AG09309 (cell line): ENCODE results near the gene GLP2R.

Experiments used
- DNase-seq: peaks from one replicate; pipeline ENCODE4 v3.0.0-alpha.2; 2010; ENCODE audit warnings: low read depth
- H3K4me3 ChIP-seq: 2 replicates; pipeline ENCODE4 v1.5.1; 2011; ENCODE audit warnings: mild to moderate bottlenecking, low read depth, low read length, moderate library complexity; ENCODE audit not compliant: control insufficient read depth
- TF ChIP-seq, protein P1 (sequence below): IDR thresholded peaks from 2 replicates; pipeline ENCODE4 v1.5.1; 2011; ENCODE audit warnings: mild to moderate bottlenecking, low read depth, low read length, inconsistent platforms; ENCODE audit not compliant: insufficient read depth, control insufficient read depth; ENCODE audit errors: missing control alignments

The GLP2R gene

DNA sequence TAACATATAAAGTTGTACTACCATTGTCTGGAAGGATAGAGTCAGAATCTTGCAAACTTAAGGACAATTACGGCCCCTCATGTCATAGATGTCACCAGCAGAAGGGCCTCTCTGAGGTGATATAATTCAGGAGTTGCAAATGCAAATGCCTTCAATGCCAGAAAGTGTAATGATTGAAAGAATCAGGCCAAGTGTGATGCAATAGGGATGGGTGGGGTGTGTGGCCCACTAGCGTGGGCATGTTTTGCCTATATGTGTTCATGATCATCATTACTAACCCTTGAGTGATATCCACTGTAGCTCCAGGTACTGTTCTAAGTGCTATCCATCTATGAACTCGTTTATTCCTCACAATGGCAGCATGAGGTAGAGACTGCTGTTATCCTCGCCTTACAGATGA, 35.4 kb upstream of the GLP2R start:
- DNase-seq = no peak
- TF ChIP-seq, protein P1, sequence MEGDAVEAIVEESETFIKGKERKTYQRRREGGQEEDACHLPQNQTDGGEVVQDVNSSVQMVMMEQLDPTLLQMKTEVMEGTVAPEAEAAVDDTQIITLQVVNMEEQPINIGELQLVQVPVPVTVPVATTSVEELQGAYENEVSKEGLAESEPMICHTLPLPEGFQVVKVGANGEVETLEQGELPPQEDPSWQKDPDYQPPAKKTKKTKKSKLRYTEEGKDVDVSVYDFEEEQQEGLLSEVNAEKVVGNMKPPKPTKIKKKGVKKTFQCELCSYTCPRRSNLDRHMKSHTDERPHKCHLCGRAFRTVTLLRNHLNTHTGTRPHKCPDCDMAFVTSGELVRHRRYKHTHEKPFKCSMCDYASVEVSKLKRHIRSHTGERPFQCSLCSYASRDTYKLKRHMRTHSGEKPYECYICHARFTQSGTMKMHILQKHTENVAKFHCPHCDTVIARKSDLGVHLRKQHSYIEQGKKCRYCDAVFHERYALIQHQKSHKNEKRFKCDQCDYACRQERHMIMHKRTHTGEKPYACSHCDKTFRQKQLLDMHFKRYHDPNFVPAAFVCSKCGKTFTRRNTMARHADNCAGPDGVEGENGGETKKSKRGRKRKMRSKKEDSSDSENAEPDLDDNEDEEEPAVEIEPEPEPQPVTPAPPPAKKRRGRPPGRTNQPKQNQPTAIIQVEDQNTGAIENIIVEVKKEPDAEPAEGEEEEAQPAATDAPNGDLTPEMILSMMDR = no peak
- no peak overlapping the region for H3K4me3 ChIP-seq

DNA sequence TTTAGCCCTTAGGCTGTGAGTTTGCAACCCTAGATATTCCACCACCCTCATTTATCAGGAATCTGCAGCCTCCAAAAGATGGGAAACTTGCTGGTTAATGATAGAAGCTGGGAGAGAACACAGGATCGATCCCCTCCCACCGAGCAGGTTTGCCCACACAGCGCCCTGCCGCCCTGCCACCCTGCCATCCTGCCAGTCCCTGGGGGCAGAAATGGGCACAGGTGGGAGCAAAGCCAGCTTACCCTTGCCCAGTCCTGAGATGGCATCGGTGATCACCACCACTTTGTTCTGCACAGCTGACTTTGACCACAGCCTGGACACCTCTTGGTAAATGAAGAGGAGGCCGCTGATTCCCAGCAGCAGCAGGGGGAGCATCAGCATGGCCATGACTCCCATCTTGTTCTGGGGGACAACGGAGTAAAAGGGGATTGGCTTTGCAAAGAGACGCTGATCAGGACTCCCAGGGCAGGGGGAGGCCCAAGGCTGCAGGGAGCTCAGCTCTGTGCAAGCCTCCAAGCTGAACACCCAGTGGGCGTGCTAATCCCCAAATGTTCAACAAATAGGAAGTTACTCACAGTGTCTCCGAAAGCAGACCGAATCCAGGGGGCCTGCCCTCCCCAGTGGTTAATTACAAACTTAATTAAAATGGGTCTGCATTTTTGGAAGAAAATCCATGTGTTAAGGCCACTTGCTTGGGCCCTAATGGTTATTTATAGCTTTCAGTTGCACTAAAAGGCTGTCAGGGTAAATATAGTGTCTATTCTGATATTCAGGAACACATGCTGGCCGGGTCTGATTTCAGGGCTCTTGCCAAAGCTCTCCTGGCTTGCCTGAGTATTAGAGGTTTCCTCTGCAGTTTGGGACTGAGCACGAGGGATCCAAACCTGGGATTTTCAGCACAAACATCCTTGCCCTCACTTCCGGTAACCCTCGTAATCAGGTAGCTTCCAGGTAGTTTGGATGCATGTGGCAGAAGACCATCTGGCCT, 34.5 kb upstream of the GLP2R start, which contains the start of gene DHRS7C:
Gene DHRS7C (minus strand): TSS at position 704 of the 988 bp plus-strand sequence. CDS start 308 bp downstream, at position 396.
- no peak for DNase-seq
- TF ChIP-seq, protein P1 = no peak
- no peak within 1 kb of the TSS for H3K4me3 ChIP-seq

DNA sequence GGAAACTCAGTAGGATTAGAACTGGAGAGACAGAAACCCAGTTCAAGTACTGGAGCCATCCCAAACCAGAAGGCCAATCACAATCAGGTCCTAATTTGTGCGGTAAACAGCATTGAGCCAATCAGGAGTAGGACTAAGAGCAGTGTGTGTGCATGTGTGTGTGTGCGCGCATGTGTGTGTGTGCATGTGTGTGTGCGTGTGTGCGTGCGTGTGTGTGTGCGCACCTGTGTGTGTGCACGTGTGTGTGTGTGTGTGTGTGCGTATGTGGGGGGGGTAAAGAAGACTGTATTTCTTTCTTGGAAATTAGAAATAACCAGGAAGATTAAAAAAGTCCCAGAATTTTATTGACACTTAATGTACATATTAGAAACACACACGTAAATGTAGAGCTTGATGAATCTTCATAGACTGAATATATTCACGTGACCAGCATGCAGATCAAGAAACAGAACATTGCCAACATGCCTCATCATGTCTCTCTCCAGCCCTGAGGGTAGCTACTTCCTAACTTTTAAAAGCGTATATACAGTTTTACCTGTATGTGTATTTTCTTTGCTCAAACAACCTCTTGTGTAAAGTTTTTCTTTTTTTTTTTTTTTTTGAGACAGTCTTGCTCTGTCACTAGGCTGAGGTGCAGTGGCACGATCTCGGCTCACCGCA, 33.4 kb upstream of the GLP2R start:
- TF ChIP-seq, protein P1 = no peak
- H3K4me3 ChIP-seq = no peak overlapping the region
- no peak for DNase-seq

DNA sequence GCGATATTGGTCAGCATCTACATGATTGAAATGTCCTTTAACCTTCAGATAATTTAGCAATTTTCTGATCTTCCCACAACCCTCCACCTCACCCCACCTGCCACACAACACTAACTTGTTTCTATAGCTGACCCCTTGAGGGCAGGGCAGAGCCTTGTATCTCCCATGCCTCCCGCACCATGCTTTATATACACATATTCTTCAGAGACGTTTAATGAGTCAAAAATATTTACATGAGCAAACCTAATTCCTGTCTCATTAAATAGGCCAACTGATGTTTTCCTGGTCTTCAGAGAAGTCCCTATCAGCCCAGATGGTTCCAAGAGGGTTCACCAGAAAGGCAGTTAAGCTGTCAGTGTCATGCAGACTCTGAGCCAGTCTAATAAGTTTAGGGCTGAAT, 27.7 kb upstream of the GLP2R start:
- DNase-seq = no peak
- TF ChIP-seq, protein P1 = no peak
- H3K4me3 ChIP-seq = no peak overlapping the region

DNA sequence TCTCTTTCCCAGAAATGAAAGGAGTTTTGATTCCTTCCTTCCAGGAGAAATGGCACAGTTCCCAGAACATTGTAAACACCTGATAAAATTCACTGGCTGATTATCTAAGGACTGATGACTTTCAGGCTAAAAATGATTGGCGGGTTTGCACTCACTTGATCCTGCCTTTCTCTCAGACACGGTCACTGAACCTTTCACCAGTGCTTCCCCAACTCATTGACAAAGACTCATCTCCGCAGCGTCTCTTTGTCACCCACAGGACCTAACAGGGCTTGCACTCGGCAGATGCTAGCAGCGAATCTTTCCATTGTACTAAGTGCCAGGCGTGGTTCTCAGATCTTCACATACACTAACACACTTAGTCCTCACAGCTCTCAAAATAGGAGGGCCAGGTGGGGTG, 27.0 kb upstream of the GLP2R start:
- no peak for DNase-seq
- TF ChIP-seq, protein P1 = no peak
- no peak overlapping the region for H3K4me3 ChIP-seq

DNA sequence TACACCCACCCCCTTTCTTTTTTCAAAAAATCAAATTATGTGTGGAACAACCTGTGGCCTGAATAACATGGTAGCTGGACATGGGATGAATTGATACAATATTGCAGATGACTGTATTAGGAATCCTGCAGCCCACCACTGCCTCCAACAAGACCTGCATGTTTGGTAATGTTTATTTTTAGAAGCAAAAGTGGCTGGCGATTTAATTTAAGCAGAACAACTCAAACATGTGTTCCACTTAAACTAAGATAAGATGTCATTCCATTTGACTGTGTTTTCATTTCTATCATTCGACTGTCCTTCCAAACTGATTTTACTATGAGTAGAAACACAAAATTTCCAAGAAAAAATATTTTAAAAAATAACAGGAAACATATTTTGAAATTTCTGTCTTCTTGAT, 24.2 kb upstream of the GLP2R start:
- no peak for DNase-seq
- TF ChIP-seq, protein P1 = no peak

More for the DNA sequence above, 24.2 kb upstream of the GLP2R start:
- no peak overlapping the region for H3K4me3 ChIP-seq
